Activated T-helper 2 cell treated with anti-CD3 and anti-CD28 coated beads, Interferon-gamma antibody, Interleukin-2, Interleukin-4, amounts not matched to agents 10 μg/mL and 5 μg/mL and 100 μg/mL, durations not matched to agents 14 hours and 24 hours and 36 hours (primary cell): ENCODE measurements around the gene NUP210L. TPM values are rescaled to one million over a fixed set of nuclear protein-coding genes. Genes with fewer than 3 reads are reported as not detected.
A peak's percentile ranks its signal among the peaks of the same experiment; 100 is the strongest.

Source experiments
- DNase-seq: peaks from one replicate; pipeline ENCODE4 v3.0.0; 2021; ENCODE audit warnings: low spot score
- H3K27ac Mint-ChIP-seq: one replicate; pipeline ENCODE4 v1.8.0; 2021; ENCODE audit warnings: mixed read lengths
- H3K27me3 Mint-ChIP-seq: one replicate; pipeline ENCODE4 v1.8.0; 2021; ENCODE audit warnings: low read depth, mixed read lengths
- H3K36me3 Mint-ChIP-seq: one replicate; pipeline ENCODE4 v1.8.0; 2021; ENCODE audit warnings: low read depth, mixed read lengths
- H3K4me1 Mint-ChIP-seq: one replicate; pipeline ENCODE4 v1.8.0; 2021; ENCODE audit warnings: low read depth, mixed read lengths
- H3K4me3 Mint-ChIP-seq: one replicate; pipeline ENCODE4 v1.8.0; 2021; ENCODE audit warnings: low read depth, mild to moderate bottlenecking, moderate library complexity, mixed read lengths
- H3K9me3 Mint-ChIP-seq: one replicate; pipeline ENCODE4 v1.8.0; 2021; ENCODE audit warnings: mixed read lengths
- intact Hi-C: fragments of 100-400 bp; cut with micrococcal nuclease; formaldehyde crosslinking; loops from one replicate; pipeline ENCODE4 v1.15.1; 2023
- total RNA-seq: library from RNA; stranded (reverse); gene quantifications from 2 replicates; pipeline ENCODE4 v1.2.3, GENCODE V29; 2022

NUP210L gene
- total RNA-seq, 1 donor from 2014 or later, result 0.05 TPM

DNA sequence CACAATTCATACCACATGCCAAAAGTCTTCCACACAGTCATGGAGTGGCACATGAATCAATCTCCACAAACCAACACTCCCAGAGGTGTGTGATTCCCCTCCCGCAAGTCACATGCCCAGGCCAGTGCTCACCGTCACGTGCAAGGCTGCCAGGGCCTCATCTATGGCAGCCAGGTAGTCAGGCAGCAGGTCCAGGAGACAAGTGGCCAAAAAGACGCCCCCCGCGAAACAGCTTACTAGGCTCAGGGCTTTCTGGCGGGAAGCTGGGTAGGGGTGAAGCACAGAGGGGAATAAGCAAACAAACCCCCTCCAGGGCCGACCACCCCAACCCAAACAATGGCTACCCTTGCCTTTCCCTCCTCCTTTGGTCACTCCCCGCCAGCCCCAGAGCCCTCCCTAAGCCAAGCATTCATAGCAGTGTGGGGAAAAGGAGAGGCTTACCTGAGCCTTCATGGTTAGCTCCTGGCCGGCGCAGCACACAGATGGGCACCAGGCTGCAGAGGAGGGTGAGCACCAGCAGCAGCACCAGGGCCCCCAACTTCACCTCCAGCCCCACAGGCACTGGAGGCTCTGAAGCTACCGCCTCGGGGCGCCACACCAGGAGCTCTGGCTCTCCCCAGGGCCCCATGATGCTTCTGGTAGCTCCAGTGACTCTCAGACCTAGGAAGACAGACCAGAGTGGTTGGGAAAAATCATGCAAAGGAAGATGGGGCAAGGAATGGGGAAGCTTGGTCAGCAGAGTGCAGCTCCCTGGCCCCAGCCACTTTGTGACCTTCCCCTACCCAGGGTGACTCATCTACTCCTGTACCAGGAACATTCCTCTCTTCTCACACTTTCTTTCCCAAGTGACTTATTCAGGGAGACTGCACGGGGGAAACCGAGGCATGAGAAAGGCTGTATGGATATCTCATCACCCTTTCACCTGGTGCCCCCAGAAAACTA, 192.5 kb downstream of the NUP210L start:
- peaks cover 38% of the 10 kb centered on the region for H3K36me3 Mint-ChIP-seq
- H3K4me3 Mint-ChIP-seq, result peak overlapping the region; percentile 84
- no peaks in the 10 kb centered on the region for H3K9me3 Mint-ChIP-seq
- H3K4me1 Mint-ChIP-seq, result peaks cover 46% of the 10 kb centered on the region
- DNase-seq, result no peak
- intact Hi-C loops, result loop anchor here (2.0 to 10.0 kb wide), 2 partner anchors 14 to 418 kb away; partner anchors contain the start of genes JTB, S100A3, S100A4 and S100A5
- H3K27me3 Mint-ChIP-seq, result no peaks in the 10 kb centered on the region
- H3K27ac Mint-ChIP-seq, result peak overlapping the region; percentile 86

DNA sequence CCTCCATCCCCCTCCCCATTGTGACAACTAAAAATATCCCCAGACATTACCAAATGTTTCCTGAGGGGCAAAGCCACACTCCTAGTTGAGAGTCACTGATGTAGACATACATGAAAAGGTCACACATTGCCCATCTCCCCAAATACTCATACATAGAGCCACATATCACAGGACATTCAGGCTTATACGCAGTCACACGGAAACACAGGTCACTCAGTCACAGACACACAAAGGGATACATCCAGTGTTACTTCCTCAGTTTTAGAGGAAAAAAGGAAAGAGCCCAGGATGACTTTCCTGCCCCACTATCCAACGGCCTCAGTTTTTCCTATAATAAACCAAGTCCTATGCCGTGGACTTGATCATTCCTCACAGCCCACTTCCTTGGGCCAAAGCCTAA, 193.5 kb downstream of the NUP210L start:
- no peak for DNase-seq
- intact Hi-C loops, result loop anchor here (10.0 kb wide), 1 partner anchor 417 kb away; the partner anchor contains the start of genes S100A3, S100A4 and S100A5
- Mint-ChIP-seq H3K27me3 (no peaks in the 10 kb centered on the region), H3K27ac (peak overlapping the region; percentile 25), H3K4me3 (peak overlapping the region; percentile 54), H3K36me3 (peaks cover 36% of the 10 kb centered on the region), H3K9me3 (no peaks in the 10 kb centered on the region), H3K4me1 (peaks cover 50% of the 10 kb centered on the region)

DNA sequence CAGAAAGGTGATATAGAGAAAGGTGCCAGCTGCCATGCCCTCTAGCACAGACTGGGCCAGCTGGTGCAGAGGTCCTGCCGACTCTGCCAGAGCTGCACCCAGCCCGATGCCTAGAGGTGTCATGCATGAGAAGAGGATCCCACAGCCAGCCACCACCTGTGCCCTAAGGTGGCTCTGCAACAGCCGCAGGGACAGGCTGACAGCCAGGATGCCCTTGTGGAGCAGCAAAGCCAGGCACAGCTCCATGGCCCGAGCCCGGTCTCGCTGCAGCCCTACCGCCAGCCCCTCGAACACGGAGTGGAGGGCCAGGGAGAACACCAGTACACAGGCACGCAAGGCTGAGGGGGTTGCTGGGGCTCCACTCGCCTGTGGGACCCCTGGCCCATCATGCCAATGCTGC, 194.7 kb downstream of the NUP210L start:
- H3K9me3 Mint-ChIP-seq, result no peaks in the 10 kb centered on the region
- peaks cover 53% of the 10 kb centered on the region for H3K4me1 Mint-ChIP-seq

DNA sequence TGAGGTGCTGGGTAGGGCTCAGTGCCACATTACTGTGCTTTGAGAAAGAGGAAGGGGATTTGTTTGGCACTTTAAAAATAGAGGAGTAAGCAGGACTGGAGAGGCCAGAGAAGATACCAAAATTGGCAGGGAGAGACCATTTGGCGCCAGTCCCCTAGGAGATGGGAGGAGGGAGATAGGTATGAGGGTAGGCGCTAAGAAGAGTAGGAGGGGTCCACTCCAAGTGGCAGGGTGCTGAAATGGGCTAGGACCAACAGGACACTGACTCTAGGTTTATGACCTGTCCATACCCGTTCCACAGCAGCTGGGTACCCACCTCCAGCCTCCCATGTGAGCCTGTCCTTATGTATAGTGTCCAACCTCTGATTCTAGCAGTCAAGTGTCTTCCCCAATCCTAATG, 195.4 kb downstream of the NUP210L start:
- H3K36me3 Mint-ChIP-seq, result peaks cover 29% of the 10 kb centered on the region
- peaks cover 53% of the 10 kb centered on the region for H3K4me1 Mint-ChIP-seq
- no peaks in the 10 kb centered on the region for H3K27me3 Mint-ChIP-seq
- H3K4me3 Mint-ChIP-seq, result no peak overlapping the region
- peak overlapping the region; percentile 50 for H3K27ac Mint-ChIP-seq
- intact Hi-C loops, result no loop called here
- no peaks in the 10 kb centered on the region for H3K9me3 Mint-ChIP-seq
- no peak for DNase-seq

More for the DNA sequence above, 194.7 kb downstream of the NUP210L start:
- Mint-ChIP-seq H3K36me3 (peaks cover 27% of the 10 kb centered on the region), H3K27ac (no peak overlapping the region), H3K27me3 (no peaks in the 10 kb centered on the region), H3K4me3 (no peak overlapping the region)
- DNase-seq, result no peak
- intact Hi-C loops, result loop anchor here (10.0 kb wide), 1 partner anchor 415 kb away; the partner anchor contains the start of genes S100A3, S100A4 and S100A5

DNA sequence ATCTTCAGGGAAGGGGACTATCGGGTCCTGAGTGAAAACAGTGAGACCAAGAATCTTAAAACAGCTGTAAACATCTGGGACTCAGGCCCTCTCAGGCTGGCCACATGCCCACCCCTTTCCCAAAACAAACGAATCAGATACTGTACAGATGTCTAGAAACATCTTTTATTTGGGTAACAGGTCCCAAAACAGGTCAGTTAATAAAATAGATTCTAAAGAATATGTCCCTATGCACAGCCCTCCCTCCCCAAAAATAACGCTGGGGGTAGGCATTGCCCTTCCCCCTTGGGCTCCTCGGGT, 196.0 kb downstream of the NUP210L start:
- DNase-seq, result no peak
- Mint-ChIP-seq H3K9me3 (no peaks in the 10 kb centered on the region), H3K27me3 (no peaks in the 10 kb centered on the region), H3K36me3 (peaks cover 34% of the 10 kb centered on the region), H3K27ac (peak overlapping the region; percentile 94), H3K4me1 (peaks cover 53% of the 10 kb centered on the region), H3K4me3 (peak overlapping the region; percentile 97)
- intact Hi-C loops, result loop anchor here (1.0 kb wide), 3 partner anchors 8 to 36 kb away; partner anchors contain the start of genes CREB3L4 and DENND4B

DNA sequence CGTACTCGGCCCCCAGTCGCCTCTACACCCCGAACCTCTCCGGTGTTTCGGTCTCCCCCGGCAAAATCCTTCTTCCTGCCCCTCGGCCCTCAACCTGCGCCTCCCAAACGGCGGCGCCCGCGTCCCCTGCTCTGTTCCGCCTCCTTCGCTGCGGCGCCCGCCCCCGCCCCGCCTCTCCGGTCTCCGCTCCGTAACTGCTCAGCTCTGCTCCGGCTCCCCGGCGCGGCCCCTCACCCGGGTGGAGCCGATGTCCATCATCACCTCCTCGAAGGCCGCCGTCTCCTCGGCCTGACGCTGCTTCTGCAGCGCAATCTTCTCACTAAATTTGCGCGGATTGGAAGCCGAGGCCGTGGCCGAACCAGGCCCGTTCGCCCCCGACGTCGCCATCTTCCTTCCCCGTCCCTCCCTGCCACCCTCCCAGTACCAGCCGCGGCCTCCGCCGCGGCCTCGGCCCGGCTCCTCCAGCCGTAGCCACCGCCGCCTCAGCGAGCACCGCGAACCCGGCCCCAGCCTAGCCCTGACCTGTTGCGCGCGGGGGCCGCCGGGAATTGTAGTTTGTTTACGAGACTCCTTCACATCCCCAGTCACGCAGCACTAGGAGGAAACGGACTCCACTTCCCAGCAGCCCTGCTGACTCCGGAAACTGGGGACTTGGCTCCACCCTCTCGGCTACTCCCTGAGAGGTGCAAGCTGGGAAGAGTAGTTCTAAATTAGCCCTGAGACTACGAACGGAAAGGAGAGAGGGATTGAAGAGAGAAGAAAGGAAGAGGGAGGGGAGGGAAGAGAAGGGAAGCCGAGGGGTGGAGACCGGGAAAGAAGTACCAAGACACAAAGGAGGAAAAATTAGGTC, 196.5 kb downstream of the NUP210L start, which contains the start of gene CRTC2:
Gene CRTC2, minus strand, starts transcription at position 502 of the 850 bp plus-strand sequence. Its CDS starts 115 bp downstream, at position 387.
- H3K9me3 Mint-ChIP-seq, result no peaks in the 10 kb centered on the region
- H3K27ac Mint-ChIP-seq, result peak within 1 kb of the TSS; percentile 94
- no peaks in the 10 kb centered on the region for H3K27me3 Mint-ChIP-seq
- peak within 1 kb of the TSS; percentile 97 for H3K4me3 Mint-ChIP-seq
- peaks cover 51% of the 10 kb centered on the region for H3K4me1 Mint-ChIP-seq
- intact Hi-C loops, result loop anchor here (1.0 kb wide), 3 partner anchors 9 to 35 kb away; partner anchors contain the start of genes CREB3L4 and DENND4B
- peak; percentile 96 for DNase-seq
- H3K36me3 Mint-ChIP-seq, result peaks cover 38% of the 10 kb centered on the region

DNA sequence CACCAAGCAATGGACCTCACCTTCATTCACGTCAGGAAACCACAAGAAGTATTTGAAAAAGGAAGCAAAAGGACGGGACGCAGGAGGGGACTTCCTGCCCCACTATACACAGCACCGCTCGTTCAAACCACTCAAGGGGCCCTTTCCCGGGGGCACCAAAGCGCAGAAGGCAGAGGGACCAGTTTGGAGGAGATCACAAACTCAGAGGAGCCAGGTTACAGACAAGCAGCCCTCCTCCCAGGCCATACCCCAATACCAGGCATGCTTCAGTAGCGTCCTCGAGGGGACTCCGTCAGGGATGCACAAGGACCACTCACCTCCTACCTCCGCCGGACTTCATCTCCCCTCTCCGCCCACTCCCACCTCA, 197.1 kb downstream of the NUP210L start:
- Mint-ChIP-seq H3K4me1 (peaks cover 49% of the 10 kb centered on the region), H3K36me3 (peaks cover 41% of the 10 kb centered on the region), H3K4me3 (peak overlapping the region; percentile 97), H3K9me3 (no peaks in the 10 kb centered on the region), H3K27ac (peak overlapping the region; percentile 94), H3K27me3 (no peaks in the 10 kb centered on the region)
- intact Hi-C loops, result loop anchor here (1.0 kb wide), 3 partner anchors 10 to 34 kb away; partner anchors contain the start of genes CREB3L4 and DENND4B
- peak; percentile 39 for DNase-seq

DNA sequence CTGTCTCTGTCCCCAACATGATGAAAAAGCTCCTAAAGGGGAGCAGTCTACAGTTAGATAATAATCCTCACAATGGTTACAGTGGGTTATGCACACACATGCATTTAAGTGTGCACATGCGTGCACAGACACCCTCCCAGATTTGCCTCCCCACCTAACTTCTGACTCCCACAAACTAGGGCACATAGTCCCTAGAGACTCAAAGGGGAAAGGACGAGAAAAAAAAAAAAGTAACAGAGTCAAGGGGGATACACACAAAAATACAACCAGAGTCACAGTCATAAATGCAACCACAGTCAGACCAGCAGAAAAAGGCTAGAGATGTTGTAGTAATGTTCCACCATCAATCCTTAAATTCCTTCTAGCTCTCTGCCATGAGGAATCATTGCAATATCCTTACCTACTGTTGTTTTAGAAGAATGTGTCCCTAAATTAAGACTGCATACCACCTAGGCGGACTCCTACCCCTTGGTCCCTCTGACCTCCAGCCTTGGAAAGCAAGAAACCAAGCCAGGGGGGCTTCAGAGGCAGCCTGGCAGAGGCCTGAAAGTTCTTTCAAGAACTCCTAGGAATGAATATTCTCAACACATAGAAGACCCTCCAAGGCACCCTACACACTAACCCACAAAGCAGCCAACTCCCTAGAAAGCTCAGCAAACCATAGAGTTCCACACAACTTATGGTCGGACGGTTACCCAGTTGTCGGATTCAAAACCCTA, 197.7 kb downstream of the NUP210L start:
- H3K27me3 Mint-ChIP-seq, result no peaks in the 10 kb centered on the region
- DNase-seq, result no peak
- H3K9me3 Mint-ChIP-seq, result no peaks in the 10 kb centered on the region
- H3K27ac Mint-ChIP-seq, result peak overlapping the region; percentile 94
- intact Hi-C loops, result no loop called here
- peak overlapping the region; percentile 97 for H3K4me3 Mint-ChIP-seq
- peaks cover 44% of the 10 kb centered on the region for H3K4me1 Mint-ChIP-seq
- H3K36me3 Mint-ChIP-seq, result peaks cover 46% of the 10 kb centered on the region

DNA sequence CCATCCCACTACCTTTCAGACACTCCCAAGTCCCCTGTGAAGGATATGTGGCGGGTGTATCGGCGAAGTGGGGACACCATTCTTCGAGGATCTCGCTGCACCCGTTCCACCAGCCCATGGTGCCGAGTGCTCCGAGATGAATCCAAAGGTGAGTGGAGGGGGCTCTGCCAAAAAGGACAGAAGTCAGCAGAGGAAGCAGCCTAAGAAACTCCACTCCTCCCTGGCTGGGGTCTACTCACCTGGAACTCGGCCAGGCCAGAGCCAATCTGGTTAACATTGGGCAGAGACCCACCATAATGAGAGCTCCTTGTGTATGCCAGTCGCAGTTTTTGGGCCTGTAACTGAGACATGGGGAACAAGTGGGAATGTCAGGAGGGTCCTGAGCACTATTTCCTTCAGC, 200.0 kb downstream of the NUP210L start:
- intact Hi-C loops, result no loop called here
- Mint-ChIP-seq H3K36me3 (peaks cover 55% of the 10 kb centered on the region), H3K4me1 (peaks cover 33% of the 10 kb centered on the region), H3K27me3 (no peaks in the 10 kb centered on the region), H3K27ac (peak overlapping the region; percentile 9), H3K4me3 (no peak overlapping the region), H3K9me3 (no peaks in the 10 kb centered on the region)
- DNase-seq, result no peak

DNA sequence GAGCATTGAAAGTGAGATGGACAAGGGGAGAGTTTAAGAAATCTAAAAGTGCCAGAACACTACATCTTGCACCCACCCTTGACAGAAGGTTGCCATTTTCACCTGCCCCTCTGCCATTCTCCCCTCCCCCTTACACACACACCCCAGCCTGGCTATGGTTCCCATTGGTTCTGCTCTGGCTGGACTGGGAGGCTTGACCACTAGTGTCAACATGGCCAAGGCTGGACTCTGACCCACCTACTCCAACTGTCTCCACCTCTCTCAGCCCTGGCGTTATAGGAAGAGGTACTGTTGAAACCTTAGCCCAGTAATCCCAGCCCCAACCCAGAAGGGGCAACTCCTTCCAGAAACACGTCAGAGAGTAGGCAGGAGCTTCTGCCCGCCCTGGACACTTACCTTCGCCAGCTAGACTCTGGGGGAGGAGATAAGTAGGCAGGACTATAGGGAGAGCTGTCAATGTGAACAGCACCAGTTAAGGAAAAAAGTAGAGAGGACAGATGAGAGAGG, 201.0 kb downstream of the NUP210L start:
- no peak overlapping the region for H3K4me3 Mint-ChIP-seq
- H3K27ac Mint-ChIP-seq, result peak overlapping the region; percentile 6
- intact Hi-C loops, result no loop called here
- H3K27me3 Mint-ChIP-seq, result no peaks in the 10 kb centered on the region
- DNase-seq, result no peak
- peaks cover 57% of the 10 kb centered on the region for H3K36me3 Mint-ChIP-seq
- H3K9me3 Mint-ChIP-seq, result no peaks in the 10 kb centered on the region
- peaks cover 28% of the 10 kb centered on the region for H3K4me1 Mint-ChIP-seq

DNA sequence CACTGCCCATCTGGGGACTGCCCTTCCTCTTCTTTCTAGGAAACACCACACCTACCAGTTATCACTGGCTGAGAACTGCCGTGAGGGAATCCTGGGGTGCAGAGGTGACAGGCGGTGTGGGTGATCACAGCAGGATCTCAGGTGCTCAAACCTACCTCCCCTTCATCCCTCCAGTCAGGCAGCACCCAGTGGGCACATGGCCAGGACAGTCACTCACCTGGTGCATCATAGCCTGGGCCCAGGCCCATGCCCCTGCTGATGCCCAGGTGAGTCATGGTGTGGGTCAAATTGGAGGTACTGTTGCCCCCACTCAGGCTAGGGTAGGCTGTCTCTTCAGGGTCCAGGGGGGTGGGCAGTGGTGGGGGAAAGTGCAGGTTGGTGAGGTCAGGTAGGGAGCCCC, 203.1 kb downstream of the NUP210L start:
- H3K36me3 Mint-ChIP-seq, result peaks cover 67% of the 10 kb centered on the region
- H3K27ac Mint-ChIP-seq, result no peak overlapping the region
- H3K4me3 Mint-ChIP-seq, result no peak overlapping the region
- H3K27me3 Mint-ChIP-seq, result no peaks in the 10 kb centered on the region
- intact Hi-C loops, result no loop called here
- peaks cover 22% of the 10 kb centered on the region for H3K4me1 Mint-ChIP-seq
- H3K9me3 Mint-ChIP-seq, result no peaks in the 10 kb centered on the region
- no peak for DNase-seq

DNA sequence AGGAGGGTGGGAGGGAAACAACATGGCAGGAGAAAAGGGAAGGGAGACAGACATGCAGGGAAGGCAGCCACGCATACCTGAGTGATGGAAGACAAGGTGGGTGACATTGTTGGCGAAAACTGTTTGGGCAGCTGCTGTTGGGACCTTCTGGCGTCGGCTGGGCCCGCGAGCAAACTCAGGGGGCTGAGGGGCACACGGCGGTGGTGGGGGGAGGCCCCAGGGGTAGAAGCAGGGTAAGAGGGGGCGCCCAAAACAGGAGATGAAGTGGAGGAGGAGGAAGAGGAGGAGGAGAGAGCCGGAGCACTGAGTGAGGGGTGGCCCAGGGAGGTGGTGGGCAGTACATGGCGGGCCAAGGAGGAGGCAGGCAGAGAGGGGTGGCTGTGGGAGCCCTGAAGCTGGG, 203.7 kb downstream of the NUP210L start:
- H3K36me3 Mint-ChIP-seq, result peaks cover 68% of the 10 kb centered on the region
- no peak overlapping the region for H3K27ac Mint-ChIP-seq
- no peak overlapping the region for H3K4me3 Mint-ChIP-seq
- H3K9me3 Mint-ChIP-seq, result no peaks in the 10 kb centered on the region
- H3K4me1 Mint-ChIP-seq, result peaks cover 18% of the 10 kb centered on the region
- DNase-seq, result no peak
- intact Hi-C loops, result no loop called here
- no peaks in the 10 kb centered on the region for H3K27me3 Mint-ChIP-seq
